ENCODE results near the gene INSRR. TPM values are rescaled to one million over a fixed set of nuclear protein-coding genes. Genes with fewer than 3 reads are reported as not detected.

Gene INSRR
- polyA plus RNA-seq, 1 donor, result 1.8 TPM

DNA sequence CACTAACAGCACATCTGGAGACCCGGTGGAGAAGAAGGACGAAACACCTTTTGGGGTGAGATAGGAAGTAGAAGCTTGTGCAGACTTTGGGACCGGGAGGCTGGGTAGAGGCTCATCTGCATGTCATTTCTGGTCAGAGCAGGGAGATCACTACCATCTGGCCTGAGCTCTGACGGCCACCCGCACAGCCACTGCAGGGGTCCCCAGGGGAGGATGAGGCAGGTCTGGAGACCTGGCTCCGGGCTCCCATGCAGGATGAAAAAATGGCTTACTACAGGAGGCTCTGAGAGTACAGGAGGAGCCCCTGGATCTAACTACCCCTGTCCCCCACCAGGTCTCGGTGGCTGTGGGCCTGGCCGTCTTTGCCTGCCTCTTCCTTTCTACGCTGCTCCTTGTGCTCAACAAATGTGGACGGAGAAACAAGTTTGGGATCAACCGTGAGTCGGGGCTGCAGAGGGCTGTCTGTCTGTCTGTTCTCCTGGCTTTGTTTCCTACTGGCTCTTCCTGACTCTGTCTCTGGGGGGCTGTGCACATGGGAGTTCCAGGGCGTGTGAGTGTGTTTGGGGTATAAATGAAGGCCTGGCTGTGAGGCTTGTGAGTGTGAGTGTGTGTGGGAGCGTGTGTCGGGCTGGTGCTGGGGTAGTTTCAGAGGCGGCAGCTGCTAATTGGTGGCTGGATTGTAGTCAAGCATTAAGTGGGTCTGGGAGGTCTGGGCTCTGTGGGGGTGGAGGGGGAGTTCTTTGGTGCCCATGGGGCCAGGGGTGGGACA, 15.8 kb upstream of the INSRR start:
- no peak for DNase-seq

DNA sequence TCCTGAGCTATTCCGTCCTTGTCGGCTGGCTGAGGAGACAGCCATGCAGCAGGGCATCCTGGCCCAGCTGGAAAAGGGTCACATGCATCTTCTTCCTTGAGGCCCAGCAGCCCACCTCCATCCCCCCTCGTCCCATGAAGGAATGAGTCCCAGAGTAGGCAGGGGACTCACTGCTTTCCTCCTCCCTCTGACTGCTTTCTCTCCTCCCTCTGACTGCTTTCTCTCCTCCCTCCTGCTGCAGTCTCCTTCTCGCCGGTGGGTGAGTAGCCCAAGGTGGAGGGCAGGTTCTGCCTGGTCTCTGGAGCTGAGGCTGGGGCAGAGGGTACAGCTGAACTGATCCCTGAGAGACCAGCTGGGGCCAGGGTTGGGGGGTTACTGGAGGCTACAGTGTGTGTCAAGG, 15.2 kb upstream of the INSRR start:
- no peak for DNase-seq

GRCh38 chr1:156873659-156874058, 14.7 kb upstream of the INSRR start:
- no peak for DNase-seq

DNA sequence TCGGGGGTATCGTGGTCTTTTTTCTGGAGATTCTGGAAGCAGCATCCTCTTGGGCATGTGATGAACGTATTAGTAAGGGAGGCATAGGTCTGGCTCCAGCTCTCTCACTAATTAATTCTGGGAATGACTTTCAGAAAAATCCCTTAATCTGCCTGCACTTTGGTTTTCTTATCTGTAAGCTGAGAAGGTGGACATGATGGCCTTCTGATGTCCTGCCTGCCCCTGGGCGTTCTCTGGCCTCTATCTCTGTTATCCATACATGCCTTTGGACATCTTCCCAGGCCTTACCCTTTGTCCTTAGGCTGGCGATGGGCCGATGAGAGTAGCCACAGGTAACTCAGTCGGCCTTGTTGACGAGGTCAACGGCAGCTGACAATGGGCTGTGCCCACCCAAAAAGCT, 10.5 kb upstream of the INSRR start:
- DNase-seq, result no peak

- DNase-seq, result no peak
These were observed 9.4 kb upstream of the INSRR start for GRCh38 chr1:156868341-156868740.

DNA sequence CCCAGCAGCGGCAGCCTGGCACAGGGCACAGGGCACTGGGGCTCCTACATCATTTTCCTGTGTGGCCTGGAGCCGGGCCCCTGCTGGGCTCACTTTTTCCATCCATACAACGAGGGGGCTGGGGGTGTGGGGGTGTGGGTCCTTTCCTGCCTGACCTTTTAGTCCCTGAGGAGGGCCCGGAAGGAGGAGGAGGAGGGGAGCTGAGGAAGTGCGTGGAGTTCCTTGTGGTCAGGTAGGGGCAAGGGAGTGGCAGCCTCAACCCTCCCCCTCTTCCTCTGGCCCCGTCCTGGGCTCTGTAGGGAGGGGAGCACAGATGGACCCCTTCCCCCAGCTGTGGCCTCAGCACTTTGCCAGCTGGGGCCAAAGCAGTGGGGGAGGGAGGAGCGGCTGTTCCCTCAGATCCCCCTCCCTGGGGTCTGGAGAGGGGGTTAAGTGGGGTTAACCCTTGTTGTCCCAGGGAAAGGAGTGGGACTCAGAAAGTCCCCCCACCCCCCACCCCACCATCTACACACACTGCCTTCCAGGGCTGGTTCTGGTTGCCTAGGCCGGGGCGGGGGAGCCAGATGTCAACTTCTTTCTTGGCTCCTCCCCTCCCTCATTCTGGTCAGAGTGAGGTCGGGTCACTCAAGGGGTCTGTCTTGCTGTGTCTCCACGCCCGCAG, 7.5 kb upstream of the INSRR start:
- no peak for DNase-seq

- DNase-seq, result no peak
These were observed 6.9 kb upstream of the INSRR start for GRCh38 chr1:156865865-156866248.

GRCh38 chr1:156865258-156865657, 6.3 kb upstream of the INSRR start:
- DNase-seq, result no peak

- no peak for DNase-seq
These were observed 5.9 kb upstream of the INSRR start for GRCh38 chr1:156864796-156865195.

DNA sequence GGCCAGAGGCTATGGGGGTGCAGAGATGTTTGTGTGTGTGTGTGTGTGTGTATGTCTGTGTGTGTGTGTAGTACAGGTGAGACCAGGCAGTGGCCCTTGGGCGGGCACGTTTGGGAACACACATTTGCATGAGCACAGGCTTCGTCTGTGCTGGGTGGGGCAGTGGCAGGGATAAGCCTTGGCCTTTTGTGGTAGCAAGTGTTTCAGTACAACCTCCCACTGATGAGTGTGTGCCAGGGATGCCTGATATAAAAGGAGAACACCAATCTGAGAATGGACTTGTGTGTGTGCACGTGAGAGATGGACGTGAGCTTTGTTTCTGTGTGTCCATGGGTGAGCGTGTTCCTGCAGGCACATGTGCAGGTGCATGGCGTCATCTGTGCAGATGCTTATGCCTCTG, 4.7 kb upstream of the INSRR start:
- no peak for DNase-seq

- DNase-seq, result no peak
These were observed 4.2 kb upstream of the INSRR start for GRCh38 chr1:156862997-156863599.

DNA sequence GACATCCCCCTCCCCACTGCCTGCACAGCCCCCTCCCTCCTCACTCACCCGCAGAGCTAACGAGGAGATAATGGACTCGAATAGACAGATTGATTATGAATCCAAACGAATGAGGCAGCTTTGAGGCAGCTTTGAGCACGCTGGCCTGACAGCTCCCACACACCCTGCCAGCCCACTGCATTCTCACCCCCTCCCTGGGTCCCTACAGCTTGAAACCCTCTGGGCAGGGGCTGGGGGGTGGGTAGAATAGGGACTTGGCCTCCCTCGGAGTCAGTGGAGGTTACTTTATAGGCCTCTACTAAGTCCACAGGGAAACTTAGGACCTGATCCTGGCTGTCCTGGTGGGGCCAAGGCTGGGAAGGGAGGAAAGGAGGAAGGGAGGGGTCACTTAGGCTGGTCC, 3.7 kb upstream of the INSRR start:
- DNase-seq, result no peak

- peak; percentile 51 for DNase-seq
These were observed 1.9 kb upstream of the INSRR start, which contains the start of gene NTRK1 for GRCh38 chr1:156860628-156861423. Gene NTRK1 (plus strand): TSS chr1:156860865. CDS start chr1:156860935, 70 bp downstream.

- no peak for DNase-seq
These were observed 1.3 kb upstream of the INSRR start for GRCh38 chr1:156860113-156860627.

DNA sequence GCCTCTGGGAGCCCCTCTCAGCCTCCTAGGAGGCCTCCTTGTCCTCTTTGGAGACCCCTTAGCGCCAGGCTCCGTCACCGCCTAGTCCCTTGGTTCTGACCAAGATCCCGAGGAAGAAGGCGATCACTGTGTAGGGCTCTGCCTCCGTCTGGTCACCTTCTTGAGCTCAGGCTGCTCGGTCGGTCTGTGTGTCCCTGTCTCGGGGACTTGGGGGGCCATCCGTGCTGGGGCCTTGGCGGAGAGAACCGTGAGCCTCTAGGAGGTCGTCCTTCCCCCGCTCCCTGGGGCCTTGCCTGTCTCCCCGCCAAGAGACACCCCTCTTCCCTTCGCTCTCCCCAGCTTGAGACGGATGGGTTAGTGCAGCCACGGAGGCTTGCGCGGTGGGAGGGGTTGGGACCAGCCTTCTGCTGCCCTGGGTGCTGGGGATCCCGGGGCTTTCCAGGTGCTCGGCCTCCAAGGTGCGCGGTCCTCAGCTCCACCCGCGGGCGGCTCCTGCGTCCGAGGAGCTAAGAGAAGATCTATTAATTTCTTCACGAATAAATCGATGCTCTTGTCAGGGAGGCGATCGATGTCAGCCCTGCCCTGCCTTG, 701 bp upstream of the INSRR start:
- DNase-seq, result no peak

- DNase-seq, result no peak
These were observed 361 bp downstream of the INSRR start for GRCh38 chr1:156858555-156858956.

DNA sequence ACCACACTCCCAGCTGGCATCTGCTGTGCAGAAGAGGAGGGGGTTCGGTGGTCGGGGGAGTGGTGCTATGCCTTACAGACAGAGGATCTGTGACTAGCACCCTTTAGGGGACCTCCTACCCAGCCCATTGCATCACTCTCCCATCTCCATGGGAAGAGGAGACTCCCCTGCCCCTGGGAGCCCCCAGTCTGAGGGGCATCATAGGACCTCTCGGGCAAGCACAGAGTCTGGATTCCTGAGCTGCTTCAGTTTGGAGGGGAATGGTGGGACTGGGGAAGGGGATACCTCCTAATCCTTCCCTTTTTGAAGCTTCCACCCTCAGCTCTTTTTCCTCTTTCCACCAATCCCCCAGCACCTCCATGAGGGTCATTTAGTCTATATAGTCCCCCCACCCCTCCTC, 1.4 kb downstream of the INSRR start:
- no peak for DNase-seq

- DNase-seq, result no peak
These were observed 2.6 kb downstream of the INSRR start for GRCh38 chr1:156856282-156856785.

GRCh38 chr1:156854634-156855033, 4.3 kb downstream of the INSRR start:
- DNase-seq, result no peak

- no peak for DNase-seq
These were observed 5.2 kb downstream of the INSRR start for GRCh38 chr1:156853761-156854160.

- peak; percentile 78 for DNase-seq
These were observed 6.5 kb downstream of the INSRR start for GRCh38 chr1:156852418-156852874.
